Ovary (tissue), 9 donors: ENCODE results near the gene ADAR. TPM values are rescaled to one million over a fixed set of nuclear protein-coding genes. Genes with fewer than 3 reads are reported as not detected.

Experiments used
- DNase-seq, 5 donors: peaks; one replicate each; pipeline ENCODE4 v3.0.0-alpha.2; 2019 to 2020
- H3K27ac ChIP-seq, 2 donors: fragments of 200-600 bp; one replicate each; pipeline versions ENCODE4 v1.5.1 to v1.8.0; 2019 to 2022
- H3K27me3 ChIP-seq: fragments of 200-600 bp; one replicate; pipeline ENCODE4 v1.8.0; 2022
- H3K36me3 ChIP-seq: fragments of 200-600 bp; sonication (generic); one replicate; pipeline ENCODE4 v1.5.1; 2019
- H3K4me1 ChIP-seq: one replicate; pipeline ENCODE4 v1.8.1; 2013; ENCODE audit warnings: mild to moderate bottlenecking, moderate library complexity; ENCODE audit not compliant: insufficient read depth
- H3K4me3 ChIP-seq: fragments of 200-600 bp; sonication (generic); one replicate; pipeline ENCODE4 v1.5.1; 2017
- H3K9me3 ChIP-seq, 2 donors: fragments of 200-600 bp in 1 of 2; sonication (generic) in 1 of 2; one replicate each; pipeline versions ENCODE4 v1.5.1 to v1.8.1; 2013 to 2019; ENCODE audit warnings: mild to moderate bottlenecking in 1 of 2, moderate library complexity in 1 of 2
- EP300 ChIP-seq: sonication (generic); formaldehyde crosslinking; IDR thresholded peaks from one replicate; pipeline ENCODE4 v1.6.1; 2017; ENCODE audit warnings: antibody characterized with exemption
- POLR2A ChIP-seq: fragments of 450-650 bp; IDR thresholded peaks from one replicate; pipeline ENCODE4 v1.6.1; 2017; ENCODE audit warnings: antibody characterized with exemption, mild to moderate bottlenecking, moderate library complexity
- WGBS, 3 donors: extraction: QIAGEN DNeasy Blood & Tissue Kit in 1 of 3; methylation state at CpG; one replicate each; pipeline versions ENCODE4 v1.1.5 to v1.1.7; 2013 to 2017; 5-methylcytosine and 5-hydroxymethylcytosine counted together
- intact Hi-C, 4 donors: fragments of 100-400 bp; cut with DNase I; formaldehyde crosslinking; loops; one replicate each; pipeline versions ENCODE4 v1.11.0 to v1.15.1; 2022 to 2023
- polyA plus RNA-seq, 2 donors: library from polyadenylated mRNA; stranded (reverse); fragments of 200-250 nt in 1 of 2; fragments of 350-450 nt in 1 of 2; fragmentation: Illumina TruSeq in 1 of 2; extraction: RNeasy Lipid Tissue Mini Kit (QIAGEN cat#74804) in 1 of 2; gene quantifications; one replicate each; pipeline ENCODE4 v1.2.3, GENCODE V29; 2013 to 2014
- total RNA-seq, 7 donors: library from RNA; depleted of rRNA in 2 of 7; stranded (reverse); fragments of >200 nt in 2 of 7; fragmentation: NEBNext Ultra II Directional in 3 of 7; extraction: Animal tissue kit (Norgen Biotek cat#: 25700) in 3 of 7; gene quantifications; one replicate each; pipeline versions ENCODE4 v1.1.0 to v1.2.4, GENCODE V29; 2016 to 2023
- TF ChIP-seq, protein P1 (sequence below), 3 donors: fragments of 450-650 bp in 2 of 3; fragments of 200-600 bp in 1 of 3; IDR thresholded peaks; one replicate each; pipeline versions ENCODE4 v1.5.1 to v1.8.0; 2016 to 2022; ENCODE audit warnings: antibody characterized with exemption in 3 of 3, mild to moderate bottlenecking in 1 of 3
- donor health status: DM: no; HTN: no; CAD: no; lungs with moderate emphysema.
- donor health status: DM: no; HTN: no; CAD: no.
- donor health status: Bipolar disorder and iron deficiency.
- donor health status: DM: yes; HTN: yes; CAD: no.
- donor health status: DM: no; HTN: no; CAD: no.
- donor health status: DM: yes; HTN: yes; CAD: no.

Gene ADAR
- total and polyA plus RNA-seq, 9 donors: 45.0 to 184 (median 134) TPM

DNA sequence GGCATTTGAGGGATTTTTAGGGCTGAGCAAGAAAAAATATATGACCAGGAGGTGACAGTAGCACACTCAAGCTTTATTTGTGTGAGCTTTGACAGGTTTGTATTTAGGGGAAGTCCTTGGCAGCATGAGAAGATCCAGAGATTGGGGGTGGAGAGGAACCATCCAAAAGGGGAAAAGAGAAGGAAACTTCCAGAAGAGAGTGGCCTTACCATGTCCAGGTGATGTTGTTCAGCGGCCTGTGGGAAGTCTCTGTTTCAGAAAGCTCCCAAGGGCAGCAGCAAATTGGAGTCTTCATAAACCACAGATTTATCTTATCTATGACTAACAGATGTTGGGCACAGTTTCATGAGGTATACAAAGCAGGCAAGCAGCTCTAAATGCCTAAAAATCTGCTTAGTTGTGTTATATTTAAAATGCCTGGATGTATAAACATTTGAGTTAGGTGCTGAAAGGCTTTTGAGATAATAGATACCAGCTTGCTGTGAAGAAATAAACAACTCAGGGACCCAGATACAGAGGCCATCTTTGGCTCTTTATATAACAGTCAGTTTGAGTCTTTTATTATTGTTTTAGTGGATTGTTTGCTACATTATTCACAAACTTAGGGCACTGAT is 21.2 kb upstream of the ADAR start:
- DNase-seq: no peak
- Histone ChIP-seq H3K4me3 (no peak overlapping the region), H3K4me1 (peaks cover 4% of the 10 kb centered on the region), H3K36me3 (no peaks in the 10 kb centered on the region), H3K27me3 (no peaks in the 10 kb centered on the region), H3K9me3 (no peaks in the 10 kb centered on the region), H3K27ac (no peak overlapping the region)
- TF ChIP-seq, protein P1, sequence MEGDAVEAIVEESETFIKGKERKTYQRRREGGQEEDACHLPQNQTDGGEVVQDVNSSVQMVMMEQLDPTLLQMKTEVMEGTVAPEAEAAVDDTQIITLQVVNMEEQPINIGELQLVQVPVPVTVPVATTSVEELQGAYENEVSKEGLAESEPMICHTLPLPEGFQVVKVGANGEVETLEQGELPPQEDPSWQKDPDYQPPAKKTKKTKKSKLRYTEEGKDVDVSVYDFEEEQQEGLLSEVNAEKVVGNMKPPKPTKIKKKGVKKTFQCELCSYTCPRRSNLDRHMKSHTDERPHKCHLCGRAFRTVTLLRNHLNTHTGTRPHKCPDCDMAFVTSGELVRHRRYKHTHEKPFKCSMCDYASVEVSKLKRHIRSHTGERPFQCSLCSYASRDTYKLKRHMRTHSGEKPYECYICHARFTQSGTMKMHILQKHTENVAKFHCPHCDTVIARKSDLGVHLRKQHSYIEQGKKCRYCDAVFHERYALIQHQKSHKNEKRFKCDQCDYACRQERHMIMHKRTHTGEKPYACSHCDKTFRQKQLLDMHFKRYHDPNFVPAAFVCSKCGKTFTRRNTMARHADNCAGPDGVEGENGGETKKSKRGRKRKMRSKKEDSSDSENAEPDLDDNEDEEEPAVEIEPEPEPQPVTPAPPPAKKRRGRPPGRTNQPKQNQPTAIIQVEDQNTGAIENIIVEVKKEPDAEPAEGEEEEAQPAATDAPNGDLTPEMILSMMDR (IDR thresholded peaks at IDR 0.05): no peak
- TF ChIP-seq POLR2A (no peak), EP300 (no peak)
- intact Hi-C loops: no loop called here
- WGBS, 3 donors: 84 to 90% (median 89%) methylated on average over 1 of the region's 1 CpG

DNA sequence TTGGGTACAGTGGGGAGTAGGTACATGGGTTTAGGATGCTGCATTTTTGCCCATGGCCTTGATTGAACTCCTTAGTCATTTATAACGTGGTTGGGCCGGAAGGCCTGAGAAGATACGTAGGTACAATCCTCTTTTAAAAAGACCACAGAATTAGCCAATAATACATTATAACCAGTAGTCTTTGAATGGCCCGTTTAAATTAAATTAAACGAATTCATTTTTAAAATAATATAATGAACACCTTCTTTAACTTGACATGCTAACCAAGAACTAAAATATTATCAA is 20.1 kb upstream of the ADAR start:
- DNase-seq: no peak
- intact Hi-C loops: no loop called here
- TF ChIP-seq POLR2A: no peak
- TF ChIP-seq EP300: no peak
- TF ChIP-seq, protein P1 (IDR thresholded peaks at IDR 0.05): no peak
- 5 to 7% (median 6%) methylated on average over 5 of the region's 5 CpGs for WGBS, 3 donors
- Histone ChIP-seq H3K4me1 (peaks cover 4% of the 10 kb centered on the region), H3K9me3 (no peaks in the 10 kb centered on the region), H3K4me3 (peak overlapping the region; percentile 87), H3K36me3 (no peaks in the 10 kb centered on the region), H3K27ac (peak overlapping the region; percentile 76 to 80), H3K27me3 (no peaks in the 10 kb centered on the region)

DNA sequence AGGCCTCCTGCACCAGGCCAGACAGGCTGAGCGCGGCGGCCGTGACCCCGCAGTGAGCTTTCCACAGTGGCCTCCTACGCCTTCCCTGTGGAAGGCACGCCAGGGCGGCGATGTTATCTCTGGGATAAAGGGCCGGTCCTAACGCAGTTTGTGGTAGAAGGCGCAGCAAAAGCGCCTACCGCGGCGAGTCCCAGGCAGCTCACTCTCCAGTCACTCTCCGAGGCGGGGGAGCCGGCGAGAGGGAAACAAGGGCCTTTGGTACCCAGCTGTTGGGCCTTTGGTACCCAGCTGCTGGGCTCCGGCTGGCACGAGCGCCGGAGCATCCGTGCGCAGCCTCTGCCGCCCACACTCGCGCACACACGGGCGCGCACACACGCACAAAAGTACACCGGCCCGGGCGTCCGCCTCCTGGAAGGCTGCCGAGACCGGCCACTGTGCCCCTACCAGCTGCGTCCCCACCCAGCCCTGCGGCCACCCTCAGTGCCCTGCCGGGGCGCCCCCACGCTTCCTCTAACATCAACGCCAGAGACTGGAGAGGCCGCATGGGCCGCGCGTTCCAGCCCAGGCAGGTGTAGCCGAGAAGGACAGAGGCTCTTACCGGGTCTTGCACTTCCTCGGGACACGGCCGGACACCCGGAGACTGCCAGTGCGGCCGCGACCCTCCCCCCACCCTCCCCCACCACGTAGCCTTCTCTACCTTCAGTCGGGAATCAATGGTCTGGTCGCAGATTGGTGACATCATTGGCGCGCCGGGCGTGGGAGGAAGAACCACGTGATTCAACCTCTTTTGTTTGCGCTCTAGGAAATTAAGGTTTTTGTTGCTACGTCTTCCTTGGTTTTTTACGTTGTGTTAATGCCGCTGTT is 19.5 kb upstream of the ADAR start:
- peak; percentile 83 to 93 (median 90) for DNase-seq
- Histone ChIP-seq H3K36me3 (no peaks in the 10 kb centered on the region), H3K27ac (peak overlapping the region; percentile 76 to 80), H3K9me3 (no peaks in the 10 kb centered on the region), H3K4me3 (peak overlapping the region; percentile 87), H3K27me3 (no peaks in the 10 kb centered on the region), H3K4me1 (peaks cover 4% of the 10 kb centered on the region)
- WGBS, 3 donors: 0 to 1% (median 0%) methylated on average over 69 to 70 of the region's 70 CpGs
- no peak for TF ChIP-seq EP300
- peak; percentile 22 for TF ChIP-seq POLR2A
- intact Hi-C loops: no loop called here

DNA sequence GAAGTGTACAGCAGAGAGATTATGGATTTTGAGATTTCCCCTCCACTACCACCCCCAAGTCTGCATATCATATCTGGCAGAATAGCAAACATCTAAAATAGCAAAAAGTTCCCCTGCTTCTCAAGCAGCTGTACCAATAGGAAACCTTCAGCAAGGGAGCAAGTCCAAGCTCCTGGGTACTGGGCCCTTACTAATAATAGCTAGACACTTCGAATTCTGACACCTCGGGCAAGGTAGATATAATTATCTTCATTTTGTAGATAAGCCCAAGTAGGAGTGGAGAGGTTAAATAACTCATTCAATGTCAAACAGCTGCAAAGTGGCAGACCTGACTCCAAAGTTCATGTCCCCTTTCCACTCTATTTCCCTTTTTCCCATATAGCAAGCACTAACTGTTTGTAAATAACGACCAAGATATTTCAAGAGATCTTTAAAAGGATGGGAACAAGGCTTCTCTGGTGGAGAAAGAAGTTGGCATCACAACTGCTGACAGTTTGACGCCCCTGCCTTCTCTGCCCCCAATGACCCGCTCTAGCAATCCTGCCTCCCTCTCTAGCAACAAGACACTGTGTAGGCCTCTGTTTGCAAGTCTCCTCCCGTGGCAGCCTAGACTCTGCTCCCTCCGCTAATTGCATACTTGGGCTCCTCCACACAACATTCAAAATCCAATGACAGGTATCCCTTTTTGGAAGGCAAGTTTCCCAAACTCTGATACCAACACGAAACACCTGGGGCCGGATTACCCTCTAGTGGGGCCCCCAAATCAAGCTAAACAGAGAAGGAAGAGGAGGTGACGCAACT is 18.7 kb upstream of the ADAR start:
- intact Hi-C loops: no loop called here
- TF ChIP-seq, protein P1 (IDR thresholded peaks at IDR 0.05): no peak
- TF ChIP-seq EP300 (no peak), POLR2A (no peak)
- no peaks in the 10 kb centered on the region for H3K27me3 ChIP-seq
- peak overlapping the region; percentile 87 for H3K4me3 ChIP-seq
- peak overlapping the region; percentile 76 to 80 for H3K27ac ChIP-seq
- no peaks in the 10 kb centered on the region for H3K36me3 ChIP-seq
- WGBS, 3 donors: 8 to 15% (median 11%) methylated on average over 10 of the region's 10 CpGs
- DNase-seq: no peak
- no peaks in the 10 kb centered on the region for H3K9me3 ChIP-seq
- peaks cover 4% of the 10 kb centered on the region for H3K4me1 ChIP-seq
